ENCODE results near the gene OBP2B. TPM values are rescaled to one million over a fixed set of nuclear protein-coding genes. Genes with fewer than 3 reads are reported as not detected.

OBP2B gene
- total RNA-seq, 1 experiment from 2014 or later = not detected

DNA sequence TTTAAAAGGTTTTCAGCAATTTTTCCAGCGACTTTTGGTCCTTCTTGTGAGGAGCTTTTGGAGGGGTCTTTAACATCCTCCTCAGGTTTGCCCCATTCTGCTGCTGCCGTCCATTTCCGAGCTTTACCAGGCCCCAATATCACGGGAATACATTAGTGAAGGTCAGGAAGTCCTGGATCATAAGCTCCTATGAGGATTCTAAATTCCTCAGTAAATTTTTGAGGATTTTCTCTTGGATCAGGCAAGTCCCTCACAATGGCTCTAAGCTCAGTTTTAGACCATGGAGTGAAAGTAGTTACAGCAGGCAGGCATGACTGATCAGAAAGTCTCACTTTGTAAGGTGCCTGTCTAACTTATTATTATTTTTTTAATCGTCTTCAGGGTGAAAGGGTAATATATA, 28.1 kb downstream of the OBP2B start:
- no peaks in the 10 kb centered on the region for H3K27me3 ChIP-seq (ENCODE audit: control insufficient read depth, insufficient read depth, low read length)
- ChIA-PET CTCF (no interaction called here), POLR2A (interaction anchor here (0.6 kb wide), 1 partner anchor 148 kb away, joined by 5 read pairs; no protein-coding TSS in a partner anchor)
- H3K36me3 ChIP-seq (ENCODE audit: control insufficient read depth, insufficient read depth, low read length) = no peaks in the 10 kb centered on the region
- no peak for ATAC-seq
- no TSS peak for BruUV-seq (replicated peaks)
- TF ChIP-seq, protein P1, sequence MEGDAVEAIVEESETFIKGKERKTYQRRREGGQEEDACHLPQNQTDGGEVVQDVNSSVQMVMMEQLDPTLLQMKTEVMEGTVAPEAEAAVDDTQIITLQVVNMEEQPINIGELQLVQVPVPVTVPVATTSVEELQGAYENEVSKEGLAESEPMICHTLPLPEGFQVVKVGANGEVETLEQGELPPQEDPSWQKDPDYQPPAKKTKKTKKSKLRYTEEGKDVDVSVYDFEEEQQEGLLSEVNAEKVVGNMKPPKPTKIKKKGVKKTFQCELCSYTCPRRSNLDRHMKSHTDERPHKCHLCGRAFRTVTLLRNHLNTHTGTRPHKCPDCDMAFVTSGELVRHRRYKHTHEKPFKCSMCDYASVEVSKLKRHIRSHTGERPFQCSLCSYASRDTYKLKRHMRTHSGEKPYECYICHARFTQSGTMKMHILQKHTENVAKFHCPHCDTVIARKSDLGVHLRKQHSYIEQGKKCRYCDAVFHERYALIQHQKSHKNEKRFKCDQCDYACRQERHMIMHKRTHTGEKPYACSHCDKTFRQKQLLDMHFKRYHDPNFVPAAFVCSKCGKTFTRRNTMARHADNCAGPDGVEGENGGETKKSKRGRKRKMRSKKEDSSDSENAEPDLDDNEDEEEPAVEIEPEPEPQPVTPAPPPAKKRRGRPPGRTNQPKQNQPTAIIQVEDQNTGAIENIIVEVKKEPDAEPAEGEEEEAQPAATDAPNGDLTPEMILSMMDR (IDR thresholded peaks at IDR 0.05) = no peak
- TF ChIP-seq SIN3A (IDR thresholded peaks at IDR 0.05; ENCODE audit: borderline replicate concordance, insufficient read depth, low read depth, low read length) (no peak), TCF7L2 (IDR thresholded peaks at IDR 0.05; ENCODE audit: low read depth, low read length) (no peak), POLR2AphosphoS5 (IDR thresholded peaks at IDR 0.05; ENCODE audit: low read depth, low read length) (no peak)
- TF ChIP-seq, protein P2, sequence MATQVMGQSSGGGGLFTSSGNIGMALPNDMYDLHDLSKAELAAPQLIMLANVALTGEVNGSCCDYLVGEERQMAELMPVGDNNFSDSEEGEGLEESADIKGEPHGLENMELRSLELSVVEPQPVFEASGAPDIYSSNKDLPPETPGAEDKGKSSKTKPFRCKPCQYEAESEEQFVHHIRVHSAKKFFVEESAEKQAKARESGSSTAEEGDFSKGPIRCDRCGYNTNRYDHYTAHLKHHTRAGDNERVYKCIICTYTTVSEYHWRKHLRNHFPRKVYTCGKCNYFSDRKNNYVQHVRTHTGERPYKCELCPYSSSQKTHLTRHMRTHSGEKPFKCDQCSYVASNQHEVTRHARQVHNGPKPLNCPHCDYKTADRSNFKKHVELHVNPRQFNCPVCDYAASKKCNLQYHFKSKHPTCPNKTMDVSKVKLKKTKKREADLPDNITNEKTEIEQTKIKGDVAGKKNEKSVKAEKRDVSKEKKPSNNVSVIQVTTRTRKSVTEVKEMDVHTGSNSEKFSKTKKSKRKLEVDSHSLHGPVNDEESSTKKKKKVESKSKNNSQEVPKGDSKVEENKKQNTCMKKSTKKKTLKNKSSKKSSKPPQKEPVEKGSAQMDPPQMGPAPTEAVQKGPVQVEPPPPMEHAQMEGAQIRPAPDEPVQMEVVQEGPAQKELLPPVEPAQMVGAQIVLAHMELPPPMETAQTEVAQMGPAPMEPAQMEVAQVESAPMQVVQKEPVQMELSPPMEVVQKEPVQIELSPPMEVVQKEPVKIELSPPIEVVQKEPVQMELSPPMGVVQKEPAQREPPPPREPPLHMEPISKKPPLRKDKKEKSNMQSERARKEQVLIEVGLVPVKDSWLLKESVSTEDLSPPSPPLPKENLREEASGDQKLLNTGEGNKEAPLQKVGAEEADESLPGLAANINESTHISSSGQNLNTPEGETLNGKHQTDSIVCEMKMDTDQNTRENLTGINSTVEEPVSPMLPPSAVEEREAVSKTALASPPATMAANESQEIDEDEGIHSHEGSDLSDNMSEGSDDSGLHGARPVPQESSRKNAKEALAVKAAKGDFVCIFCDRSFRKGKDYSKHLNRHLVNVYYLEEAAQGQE (IDR thresholded peaks at IDR 0.05; ENCODE audit: insufficient read depth in 1 of 2, low read depth in 2 of 2, low read length in 1 of 2) = no peak
- H3K27ac ChIP-seq (ENCODE audit: low read length) = no peak overlapping the region
- in situ Hi-C loops (cut with HindIII; ENCODE audit: low pct_unique_long_range_greater_than_20kb, low sequenced_read_pairs) = no loop called here
- intact Hi-C loops (cut with micrococcal nuclease; ENCODE audit: unreplicated experiment) = no loop called here
- DNase-seq (ENCODE audit: low read depth, low spot score) = no peak
- H3K4me1 ChIP-seq (ENCODE audit: control insufficient read depth, insufficient read depth, low read length) = no peaks in the 10 kb centered on the region
- H3K9me3 ChIP-seq (ENCODE audit: control insufficient read depth, insufficient read depth, low read depth, low read length) = no peaks in the 10 kb centered on the region
- no peak overlapping the region for H3K4me3 ChIP-seq (ENCODE audit: low read depth in 2 of 2, low read length in 2 of 2)

DNA sequence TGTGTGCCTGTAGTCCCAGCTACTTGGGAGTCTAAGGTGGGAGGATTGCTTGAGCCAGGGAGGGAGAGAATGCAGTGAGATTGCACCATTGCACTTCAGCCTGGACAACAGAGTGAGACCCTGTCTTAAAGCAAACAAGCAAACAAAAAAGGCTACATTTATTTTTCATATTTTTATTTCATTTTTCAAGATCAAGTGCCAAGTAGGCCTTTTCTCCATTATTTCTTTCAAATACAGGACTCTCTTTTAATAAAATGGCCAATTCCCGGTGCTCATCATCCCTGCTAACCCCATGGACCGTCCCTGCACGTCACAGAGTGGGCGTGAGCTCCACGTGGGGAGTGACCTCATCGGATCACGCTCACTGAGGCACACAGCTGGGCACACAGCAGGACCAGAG, 36.0 kb downstream of the OBP2B start:
- TF ChIP-seq, protein P1 (IDR thresholded peaks at IDR 0.05) = no peak
- TF ChIP-seq POLR2AphosphoS5 (IDR thresholded peaks at IDR 0.05; ENCODE audit: low read depth, low read length) (no peak), TCF7L2 (IDR thresholded peaks at IDR 0.05; ENCODE audit: low read depth, low read length) (no peak), SIN3A (IDR thresholded peaks at IDR 0.05; ENCODE audit: borderline replicate concordance, insufficient read depth, low read depth, low read length) (no peak)
- TF ChIP-seq, protein P2 (IDR thresholded peaks at IDR 0.05; ENCODE audit: insufficient read depth in 1 of 2, low read depth in 2 of 2, low read length in 1 of 2) = no peak
- Histone ChIP-seq H3K27me3 (ENCODE audit: control insufficient read depth, insufficient read depth, low read length) (no peaks in the 10 kb centered on the region), H3K4me3 (ENCODE audit: low read depth in 2 of 2, low read length in 2 of 2) (no peak overlapping the region), H3K36me3 (ENCODE audit: control insufficient read depth, insufficient read depth, low read length) (no peaks in the 10 kb centered on the region), H3K9me3 (ENCODE audit: control insufficient read depth, insufficient read depth, low read depth, low read length) (no peaks in the 10 kb centered on the region), H3K4me1 (ENCODE audit: control insufficient read depth, insufficient read depth, low read length) (peaks cover 9% of the 10 kb centered on the region), H3K27ac (ENCODE audit: low read length) (no peak overlapping the region)
- intact Hi-C loops (cut with micrococcal nuclease; ENCODE audit: unreplicated experiment) (no loop called here), in situ Hi-C loops (cut with HindIII; ENCODE audit: low pct_unique_long_range_greater_than_20kb, low sequenced_read_pairs) (no loop called here)
- DNase-seq (ENCODE audit: low read depth, low spot score) (no peak), ATAC-seq (no peak)
- POLR2A ChIA-PET = no interaction called here
- CTCF ChIA-PET = no interaction called here
- BruUV-seq (replicated peaks) = no TSS peak

All from Panc1 (cell line).